Kidney (tissue), 14 donors: ENCODE data around the gene SPARCL1. TPM values are rescaled to one million over a fixed set of nuclear protein-coding genes. Genes with fewer than 3 reads are reported as not detected.

Experiments
- DNase-seq, 5 donors: peaks; one replicate each; pipeline ENCODE4 v3.0.0-alpha.2; 2013 to 2020
- FAIRE-seq: peaks from 2 replicates; lab custom pipeline; 2012; peaks lifted over from hg19 to GRCh38; lab: Jason Lieb, UNC
- H3K27ac ChIP-seq, 2 donors: one replicate each; pipeline ENCODE4 v1.7.0; 2013; ENCODE audit warnings: low read depth in 2 of 2, low read length in 2 of 2, inconsistent platforms in 1 of 2
- H3K27me3 ChIP-seq: one replicate; pipeline ENCODE4 v1.7.1; 2013; ENCODE audit warnings: low read length, inconsistent platforms; ENCODE audit not compliant: control insufficient read depth, insufficient read depth
- H3K36me3 ChIP-seq, 3 donors: one replicate each; pipeline versions ENCODE4 v1.7.0 to v1.7.1; 2013; ENCODE audit warnings: low read length in 3 of 3, control low read depth in 1 of 3, inconsistent platforms in 1 of 3; ENCODE audit not compliant: insufficient read depth in 3 of 3, control insufficient read depth in 2 of 3
- H3K4me1 ChIP-seq, 3 donors: one replicate each; pipeline versions ENCODE4 v1.7.0 to v1.7.1; 2013; ENCODE audit warnings: low read length in 3 of 3, inconsistent platforms in 1 of 3, low read depth in 1 of 3; ENCODE audit not compliant: control insufficient read depth in 2 of 3, insufficient read depth in 2 of 3
- H3K4me3 ChIP-seq, 3 donors: one replicate each; pipeline versions ENCODE4 v1.7.0 to v1.8.1; 2013; ENCODE audit warnings: low read length in 3 of 3, control low read depth in 1 of 3, inconsistent platforms in 1 of 3
- H3K9ac ChIP-seq, 3 donors: one replicate each; pipeline versions ENCODE4 v1.7.0 to v1.7.1; 2013; ENCODE audit warnings: low read length in 3 of 3, control low read depth in 1 of 3, inconsistent platforms in 1 of 3
- H3K9me3 ChIP-seq, 3 donors: one replicate each; pipeline versions ENCODE4 v1.7.0 to v1.7.1; 2013; ENCODE audit warnings: low read length in 3 of 3, control low read depth in 1 of 3, inconsistent platforms in 1 of 3; ENCODE audit not compliant: control insufficient read depth in 2 of 3, insufficient read depth in 1 of 3
- intact Hi-C: fragments of 100-400 bp; cut with DNase I; formaldehyde crosslinking; loops from one replicate; pipeline ENCODE4 v1.11.1; 2022
- polyA plus RNA-seq: library from polyadenylated mRNA; stranded (reverse); fragments of 350-450 nt; fragmentation: Illumina TruSeq; extraction: RNeasy Lipid Tissue Mini Kit (QIAGEN cat#74804); gene quantifications from one replicate; pipeline ENCODE4 v1.2.3, GENCODE V29; 2014; ENCODE audit warnings: low read depth, low replicate concordance; ENCODE audit not compliant: insufficient read depth
- total RNA-seq: library from RNA; stranded (reverse); fragmentation: NEBNext Ultra II Directional; extraction: Animal tissue kit (Norgen Biotek cat#: 25700); gene quantifications from one replicate; pipeline ENCODE4 v1.2.1, GENCODE V29; 2021
- TF ChIP-seq, protein P1 (sequence below): IDR thresholded peaks from 3 replicates; pipeline ENCODE4 v1.5.1; 2012; ENCODE audit warnings: mild to moderate bottlenecking, moderate library complexity, borderline replicate concordance; ENCODE audit not compliant: insufficient read depth; ENCODE audit errors: extremely low read depth
- donor health status: control.
- donor health status: control.
- donor health status: control.
- donor health status: control.
- donor health status: control.
- donor health status: DM: yes; HTN: yes; CAD: no.
- donor health status: Normal renal cell carcinoma (clear cell type).

The SPARCL1 gene
- total and polyA plus RNA-seq, 2 donors from 2014 or later: 87.4 to 322 TPM

DNA sequence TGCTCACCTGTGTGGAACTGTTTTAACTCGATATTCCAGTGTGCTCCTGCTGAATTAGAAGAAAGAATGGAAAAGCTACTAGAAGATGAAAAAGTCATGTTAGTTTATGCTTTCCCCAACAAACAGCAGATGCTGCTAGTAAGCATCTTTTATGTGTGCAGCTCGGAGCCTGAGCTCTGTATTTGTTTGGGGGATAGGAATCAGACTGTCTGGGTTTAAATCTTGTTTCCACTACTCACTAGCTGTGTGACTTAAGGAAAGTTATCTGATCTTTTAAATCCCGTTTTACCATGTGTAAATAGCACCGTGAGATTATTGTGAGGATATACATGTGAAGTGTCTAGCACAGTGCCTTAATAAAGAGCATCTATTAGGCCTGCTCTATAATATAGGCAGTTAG, 24.0 kb upstream of the SPARCL1 start:
- no peak overlapping the region for H3K27ac ChIP-seq
- TF ChIP-seq, protein P1, sequence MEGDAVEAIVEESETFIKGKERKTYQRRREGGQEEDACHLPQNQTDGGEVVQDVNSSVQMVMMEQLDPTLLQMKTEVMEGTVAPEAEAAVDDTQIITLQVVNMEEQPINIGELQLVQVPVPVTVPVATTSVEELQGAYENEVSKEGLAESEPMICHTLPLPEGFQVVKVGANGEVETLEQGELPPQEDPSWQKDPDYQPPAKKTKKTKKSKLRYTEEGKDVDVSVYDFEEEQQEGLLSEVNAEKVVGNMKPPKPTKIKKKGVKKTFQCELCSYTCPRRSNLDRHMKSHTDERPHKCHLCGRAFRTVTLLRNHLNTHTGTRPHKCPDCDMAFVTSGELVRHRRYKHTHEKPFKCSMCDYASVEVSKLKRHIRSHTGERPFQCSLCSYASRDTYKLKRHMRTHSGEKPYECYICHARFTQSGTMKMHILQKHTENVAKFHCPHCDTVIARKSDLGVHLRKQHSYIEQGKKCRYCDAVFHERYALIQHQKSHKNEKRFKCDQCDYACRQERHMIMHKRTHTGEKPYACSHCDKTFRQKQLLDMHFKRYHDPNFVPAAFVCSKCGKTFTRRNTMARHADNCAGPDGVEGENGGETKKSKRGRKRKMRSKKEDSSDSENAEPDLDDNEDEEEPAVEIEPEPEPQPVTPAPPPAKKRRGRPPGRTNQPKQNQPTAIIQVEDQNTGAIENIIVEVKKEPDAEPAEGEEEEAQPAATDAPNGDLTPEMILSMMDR: no peak
- FAIRE-seq (no peak), DNase-seq (no peak)
- H3K36me3 ChIP-seq: no peaks in the 10 kb centered on the region
- H3K9ac ChIP-seq: no peak overlapping the region
- H3K9me3 ChIP-seq: no peaks in the 10 kb centered on the region
- no peak overlapping the region for H3K4me3 ChIP-seq
- intact Hi-C loops: no loop called here
- no peaks in the 10 kb centered on the region for H3K27me3 ChIP-seq
- no peaks in the 10 kb centered on the region for H3K4me1 ChIP-seq

DNA sequence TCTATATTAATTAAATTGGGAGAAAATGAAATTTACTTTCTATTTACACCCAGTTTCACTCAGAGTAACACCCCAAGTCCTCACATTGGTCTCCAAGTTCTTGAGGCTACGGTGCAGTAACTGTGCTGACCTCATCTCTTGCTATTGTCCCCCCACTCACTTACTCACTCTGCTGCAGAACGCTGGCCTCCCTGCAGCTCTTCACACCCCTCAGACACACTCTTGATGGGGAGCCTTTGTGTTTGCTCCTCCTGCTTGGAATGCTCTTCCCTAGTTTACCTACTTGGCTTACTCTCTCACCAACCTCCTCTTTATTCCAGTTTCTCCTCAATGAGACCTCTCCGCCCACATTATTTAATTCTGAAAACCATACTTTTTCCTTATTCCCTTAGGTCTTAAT, 22.2 kb upstream of the SPARCL1 start:
- DNase-seq: no peak
- no peaks in the 10 kb centered on the region for H3K36me3 ChIP-seq
- no peak for FAIRE-seq
- TF ChIP-seq, protein P1: no peak
- intact Hi-C loops: no loop called here
- no peaks in the 10 kb centered on the region for H3K9me3 ChIP-seq
- H3K9ac ChIP-seq: no peak overlapping the region
- no peaks in the 10 kb centered on the region for H3K4me1 ChIP-seq
- H3K27ac ChIP-seq: no peak overlapping the region
- no peaks in the 10 kb centered on the region for H3K27me3 ChIP-seq
- H3K4me3 ChIP-seq: no peak overlapping the region

DNA sequence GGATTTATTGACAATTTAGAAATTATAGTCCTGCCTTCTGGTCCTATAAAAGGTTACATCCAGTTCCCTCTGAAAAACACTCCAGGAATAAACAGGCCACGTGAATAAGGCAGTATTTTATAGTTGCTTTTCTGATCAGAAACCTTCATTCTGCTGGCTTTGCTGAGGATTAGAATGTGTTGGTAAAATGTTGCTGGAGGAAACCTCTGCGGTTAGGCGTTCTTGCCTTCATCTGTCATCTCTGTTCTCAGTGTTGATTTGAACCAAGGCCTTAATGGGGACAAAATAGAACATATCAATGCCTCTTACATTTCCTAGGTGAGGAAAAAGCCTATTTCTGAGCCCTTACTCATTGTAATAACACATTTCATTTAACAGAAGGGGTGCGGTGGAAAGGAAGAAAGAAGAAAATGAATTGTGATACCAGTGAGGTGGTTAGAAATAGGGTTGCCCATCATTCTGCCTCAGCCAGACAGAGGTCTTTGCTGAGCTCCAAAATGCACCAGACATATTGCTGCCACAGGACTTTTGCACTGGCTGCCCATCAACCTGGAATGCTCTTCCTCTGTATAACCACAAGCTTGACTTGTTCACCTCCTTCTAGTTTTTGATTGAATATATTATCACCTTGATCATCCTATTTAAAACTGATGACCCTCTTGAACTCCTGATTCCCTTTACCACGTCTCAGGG, 18.0 kb upstream of the SPARCL1 start:
- DNase-seq (no peak), FAIRE-seq (no peak)
- Histone ChIP-seq H3K27me3 (no peaks in the 10 kb centered on the region), H3K27ac (no peak overlapping the region), H3K4me1 (no peaks in the 10 kb centered on the region), H3K36me3 (no peaks in the 10 kb centered on the region), H3K9ac (no peak overlapping the region), H3K9me3 (no peaks in the 10 kb centered on the region), H3K4me3 (no peak overlapping the region)
- TF ChIP-seq, protein P1: no peak
- intact Hi-C loops: no loop called here

DNA sequence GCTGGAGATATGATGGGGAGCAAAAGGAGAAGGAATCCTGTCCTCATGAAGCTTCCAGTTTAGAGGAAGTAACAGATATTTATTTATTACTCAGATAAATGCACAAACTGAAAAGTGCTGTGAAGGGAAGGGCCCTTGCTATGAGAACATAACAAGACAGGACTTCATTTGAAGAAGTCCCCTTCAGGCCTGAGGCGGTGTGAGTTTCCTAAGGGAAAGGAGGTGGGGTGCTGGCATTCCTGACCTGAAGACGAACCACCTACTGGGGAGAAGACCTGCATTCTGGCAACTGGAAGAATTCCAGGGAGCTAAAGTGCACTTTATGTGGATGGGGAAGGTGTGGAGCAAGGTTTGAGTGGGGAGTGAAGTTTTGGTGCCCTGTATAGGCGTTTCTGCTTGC, 15.9 kb upstream of the SPARCL1 start:
- no peak for FAIRE-seq
- no peaks in the 10 kb centered on the region for H3K36me3 ChIP-seq
- DNase-seq: no peak
- H3K9ac ChIP-seq: no peak overlapping the region
- intact Hi-C loops: no loop called here
- TF ChIP-seq, protein P1: no peak
- H3K4me3 ChIP-seq: no peak overlapping the region
- no peak overlapping the region for H3K27ac ChIP-seq
- H3K4me1 ChIP-seq: no peaks in the 10 kb centered on the region
- no peaks in the 10 kb centered on the region for H3K9me3 ChIP-seq
- H3K27me3 ChIP-seq: no peaks in the 10 kb centered on the region
